RWPE2 (cell line): Measurements from ENCODE around the gene SENP7.
"Not testable (repeated sequence)": the region's sequence is repeated elsewhere in the genome, so short reads cannot be mapped to it uniquely, and the experiment has no call there.

ENCODE experiments used
- ATAC-seq: fragments of 200-7000 bp; cut with Tn5 transposase; 3 replicates; pipeline ENCODE4 v1.9.1; 2021; ENCODE audit warnings: low read depth
- DNase-seq: peaks from one replicate; pipeline ENCODE4 v3.0.0-alpha.2; 2020; ENCODE audit warnings: low spot score
- H3K27ac ChIP-seq: fragments of 450-650 bp; 2 replicates; pipeline ENCODE4 v1.5.1; 2017; ENCODE audit warnings: mild to moderate bottlenecking; ENCODE audit not compliant: poor library complexity, severe bottlenecking
- H3K27me3 ChIP-seq: fragments of 250-450 bp; sonication (Bioruptor Pico); 2 replicates; pipeline ENCODE4 v1.5.1; 2021; ENCODE audit warnings: mild to moderate bottlenecking, moderate library complexity; ENCODE audit not compliant: insufficient read depth, poor library complexity, severe bottlenecking
- H3K36me3 ChIP-seq: fragments of 250-450 bp; sonication (Bioruptor Pico); 2 replicates; pipeline ENCODE4 v1.5.1; 2020; ENCODE audit warnings: low read depth, mild to moderate bottlenecking, moderate library complexity
- H3K4me1 ChIP-seq: fragments of 250-450 bp; sonication (Bioruptor Pico); 2 replicates; pipeline ENCODE4 v1.5.1; 2021; ENCODE audit warnings: mild to moderate bottlenecking, moderate library complexity; ENCODE audit not compliant: insufficient read depth, poor library complexity, severe bottlenecking
- H3K4me3 ChIP-seq: fragments of 250-450 bp; sonication (Bioruptor Pico); 2 replicates; pipeline ENCODE4 v1.5.1; 2021; ENCODE audit warnings: mild to moderate bottlenecking, moderate library complexity; ENCODE audit not compliant: severe bottlenecking
- H3K9me3 ChIP-seq: fragments of 250-450 bp; sonication (Bioruptor Pico); 2 replicates; pipeline ENCODE4 v1.5.1; 2021; ENCODE audit warnings: mild to moderate bottlenecking, moderate library complexity; ENCODE audit not compliant: severe bottlenecking
- TF ChIP-seq, protein P1 (sequence below): fragments of 450-650 bp; IDR thresholded peaks from one replicate; pipeline ENCODE4 v1.5.1; 2017; ENCODE audit warnings: mild to moderate bottlenecking, moderate library complexity; ENCODE audit not compliant: poor library complexity, severe bottlenecking

SENP7 gene

DNA sequence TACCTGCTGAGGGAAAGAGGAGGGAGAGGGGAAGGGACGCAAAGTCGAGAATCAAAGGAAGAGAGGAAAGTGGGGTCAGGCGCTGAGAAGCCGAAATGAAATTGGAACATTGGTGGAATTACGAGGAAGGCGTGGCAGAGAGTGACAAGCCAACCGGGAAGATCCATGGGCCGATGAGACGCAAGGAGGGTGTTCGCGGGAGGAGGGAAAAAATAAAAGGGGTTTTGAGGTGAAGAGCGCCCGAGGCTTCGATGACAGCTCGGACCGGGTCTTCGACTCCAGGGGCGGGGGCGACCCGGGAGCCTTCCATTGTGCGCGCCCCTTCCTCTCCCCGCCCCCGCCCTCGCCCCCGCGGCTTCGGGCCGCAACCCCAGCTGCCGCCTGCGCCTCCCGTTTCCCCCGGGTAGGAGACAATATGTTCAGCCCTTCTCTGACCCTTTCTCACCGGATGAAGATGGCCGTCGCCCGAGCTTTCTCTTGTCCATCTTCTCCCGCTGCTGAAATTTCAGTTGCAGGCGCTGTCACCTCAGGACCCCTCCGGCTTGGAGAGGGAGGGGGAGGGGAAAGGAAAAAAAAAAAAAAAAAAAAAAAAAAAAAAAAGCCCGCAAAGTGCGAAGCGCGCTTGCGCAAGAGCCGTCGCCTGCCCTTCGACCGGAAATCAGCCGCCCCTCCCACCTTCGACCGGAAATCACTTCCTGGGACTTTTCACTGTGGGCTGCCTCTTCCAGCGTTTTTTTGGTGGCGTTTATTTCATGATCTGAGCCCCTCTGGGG, at the start of gene SENP7:
SENP7 (minus strand) TSS at position 567 of the 773 bp plus-strand sequence; CDS start at position 485, 82 bp downstream.
- Histone ChIP-seq H3K27ac (peak within 1 kb of the TSS; percentile 84), H3K9me3 (no peaks in the 10 kb centered on the region), H3K4me3 (peak within 1 kb of the TSS; percentile 61), H3K36me3 (no peaks in the 10 kb centered on the region), H3K4me1 (peaks cover 20% of the 10 kb centered on the region), H3K27me3 (no peaks in the 10 kb centered on the region)
- DNase-seq, result peak; percentile 76
- ATAC-seq, result peak; percentile 81
- TF ChIP-seq, protein P1, sequence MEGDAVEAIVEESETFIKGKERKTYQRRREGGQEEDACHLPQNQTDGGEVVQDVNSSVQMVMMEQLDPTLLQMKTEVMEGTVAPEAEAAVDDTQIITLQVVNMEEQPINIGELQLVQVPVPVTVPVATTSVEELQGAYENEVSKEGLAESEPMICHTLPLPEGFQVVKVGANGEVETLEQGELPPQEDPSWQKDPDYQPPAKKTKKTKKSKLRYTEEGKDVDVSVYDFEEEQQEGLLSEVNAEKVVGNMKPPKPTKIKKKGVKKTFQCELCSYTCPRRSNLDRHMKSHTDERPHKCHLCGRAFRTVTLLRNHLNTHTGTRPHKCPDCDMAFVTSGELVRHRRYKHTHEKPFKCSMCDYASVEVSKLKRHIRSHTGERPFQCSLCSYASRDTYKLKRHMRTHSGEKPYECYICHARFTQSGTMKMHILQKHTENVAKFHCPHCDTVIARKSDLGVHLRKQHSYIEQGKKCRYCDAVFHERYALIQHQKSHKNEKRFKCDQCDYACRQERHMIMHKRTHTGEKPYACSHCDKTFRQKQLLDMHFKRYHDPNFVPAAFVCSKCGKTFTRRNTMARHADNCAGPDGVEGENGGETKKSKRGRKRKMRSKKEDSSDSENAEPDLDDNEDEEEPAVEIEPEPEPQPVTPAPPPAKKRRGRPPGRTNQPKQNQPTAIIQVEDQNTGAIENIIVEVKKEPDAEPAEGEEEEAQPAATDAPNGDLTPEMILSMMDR, result no peak

- Histone ChIP-seq H3K4me1 (peaks cover 2% of the 10 kb centered on the region), H3K9me3 (no peaks in the 10 kb centered on the region), H3K36me3 (peaks cover 38% of the 10 kb centered on the region), H3K27me3 (no peaks in the 10 kb centered on the region), H3K4me3 (peak within 1 kb of the TSS; percentile 85), H3K27ac (peak within 1 kb of the TSS; percentile 58)
- TF ChIP-seq, protein P1, result no peak
- DNase-seq (peak; percentile 83), ATAC-seq (peak; percentile 98)
Observed at GRCh38 chr3:101561630-101562328, 48.8 kb upstream of the SENP7 start, which contains the start of gene TRMT10C. Gene TRMT10C (plus strand): TSS chr3:101561868. CDS start chr3:101564782, 2,914 bp downstream.

GRCh38 chr3:101556064-101556463, 43.1 kb upstream of the SENP7 start:
- Histone ChIP-seq H3K27ac (no peak overlapping the region), H3K9me3 (no peaks in the 10 kb centered on the region), H3K27me3 (no peaks in the 10 kb centered on the region), H3K4me3 (no peak overlapping the region), H3K36me3 (no peaks in the 10 kb centered on the region), H3K4me1 (peaks cover 2% of the 10 kb centered on the region)
- TF ChIP-seq, protein P1, result no peak
- DNase-seq, result no peak
- ATAC-seq, result no peak

DNA sequence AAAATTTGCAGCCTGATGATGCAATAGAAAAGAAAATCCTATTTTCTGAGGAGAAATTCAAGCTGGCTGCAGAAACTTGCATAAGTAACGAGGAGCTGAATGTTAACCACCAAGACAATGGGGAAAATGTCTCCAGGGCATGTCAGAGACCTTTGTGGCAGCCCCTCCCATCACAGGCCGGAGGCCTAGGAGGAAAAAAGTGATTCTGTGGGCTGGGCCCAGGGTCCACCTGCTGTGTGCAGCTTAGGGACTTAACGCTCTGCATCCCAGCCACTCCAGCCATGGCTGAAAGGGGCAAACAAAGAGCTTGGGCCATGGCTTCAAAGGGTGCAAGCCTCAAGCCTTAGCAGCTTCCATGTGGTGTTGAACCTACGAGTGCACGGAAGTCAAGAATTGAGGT, 40.4 kb upstream of the SENP7 start:
- not testable (repeated sequence) for H3K4me3 ChIP-seq, H3K36me3 ChIP-seq, DNase-seq, ATAC-seq, H3K27ac ChIP-seq, H3K4me1 ChIP-seq, H3K9me3 ChIP-seq, H3K27me3 ChIP-seq

GRCh38 chr3:101551359-101552081, 38.5 kb upstream of the SENP7 start:
- not testable (repeated sequence) for H3K4me1 ChIP-seq, H3K27ac ChIP-seq, H3K27me3 ChIP-seq, DNase-seq, ATAC-seq, H3K9me3 ChIP-seq, H3K36me3 ChIP-seq, H3K4me3 ChIP-seq
